NCI-H187 treated with DMSO at 0.1 percent for 48 hours (cell line): Measurements from ENCODE around the gene RYK.
A peak's percentile ranks its signal among the peaks of the same experiment; 100 is the strongest.
"Not testable (repeated sequence)": the region's sequence is repeated elsewhere in the genome, so short reads cannot be mapped to it uniquely, and the experiment has no call there.

Experiments
- DNase-seq: peaks from one replicate; lab custom pipeline; 2025; lab: John Stamatoyannopoulos, UW

Gene RYK

DNA sequence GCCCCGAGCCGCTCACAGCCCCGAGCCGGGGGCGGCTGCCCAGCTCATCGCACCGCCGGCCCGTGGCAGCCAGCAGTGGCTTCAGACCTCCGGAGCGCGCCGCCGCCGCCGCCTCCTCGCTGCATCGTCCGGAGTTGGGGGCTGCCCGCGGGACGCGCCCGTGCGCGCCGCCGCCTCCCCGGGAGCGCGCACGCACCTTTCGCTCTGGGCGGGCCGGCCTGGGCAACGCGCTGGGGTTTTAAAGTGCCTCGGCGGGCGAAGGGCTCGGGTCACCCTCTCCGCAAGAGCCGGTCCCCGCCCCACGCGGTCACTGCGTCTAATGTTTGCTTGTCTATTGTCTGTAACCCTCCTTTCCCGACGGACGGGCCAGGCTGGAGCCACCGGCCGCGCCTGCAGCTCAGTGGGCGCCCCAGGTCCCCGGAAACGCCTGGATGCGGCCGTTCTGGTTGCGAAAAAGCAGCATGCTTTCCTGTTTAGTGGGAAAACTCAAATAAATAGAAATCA, at the start of gene RYK:
Gene RYK (minus strand): TSS at position 143 of the 504 bp plus-strand sequence. CDS start 205 bp downstream, outside the sequence.
- peak; percentile 10 for DNase-seq

DNA sequence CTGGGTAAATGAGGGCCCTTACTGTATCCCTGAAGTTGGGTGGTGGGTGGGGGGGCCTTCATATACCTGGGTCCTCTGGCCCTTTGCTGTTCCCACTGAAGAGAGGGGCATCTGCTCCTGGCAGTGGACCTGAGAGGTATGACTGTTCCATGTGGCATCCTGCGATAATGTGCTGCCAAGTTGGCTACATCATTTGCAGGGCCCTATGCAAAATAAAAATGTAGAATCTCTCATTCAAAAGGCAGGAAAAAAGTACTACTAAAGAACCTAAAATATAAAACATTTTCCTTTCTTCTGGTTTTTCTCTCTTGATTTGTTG, 49.2 kb upstream of the RYK start:
- no peak for DNase-seq

DNA sequence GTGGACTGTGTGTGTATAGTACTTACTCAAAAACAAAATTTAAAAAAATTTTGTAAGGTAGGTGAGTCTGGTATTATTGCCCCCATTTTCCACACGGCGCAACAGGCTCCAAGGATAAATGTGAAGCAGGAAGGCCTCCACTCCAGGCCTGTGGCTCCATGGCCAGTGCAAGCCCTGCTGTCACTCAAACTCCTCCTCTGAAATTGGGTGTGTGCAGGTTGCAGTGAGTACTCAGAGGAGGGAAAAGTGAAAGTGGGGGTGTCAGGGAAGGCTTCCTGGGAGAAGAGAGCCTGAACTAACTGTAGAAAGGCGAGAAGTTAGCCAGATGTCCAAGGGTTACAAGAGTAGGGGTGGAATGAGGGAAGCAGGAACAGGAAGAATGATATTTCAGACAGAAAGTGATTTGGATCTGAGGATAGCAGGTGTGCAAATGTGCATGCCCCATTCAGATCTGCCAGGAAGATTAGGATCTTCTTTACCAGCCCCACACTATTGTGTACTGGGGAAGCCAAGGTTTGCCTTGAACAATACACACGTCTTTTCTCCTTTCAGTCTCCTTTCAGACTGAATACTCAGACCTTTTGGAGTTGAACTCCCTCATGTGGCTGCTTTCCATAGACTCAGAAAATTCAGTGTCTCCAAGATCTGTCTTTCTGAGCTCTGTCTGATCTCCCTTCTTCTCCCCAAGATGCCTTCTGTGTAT, 48.7 kb upstream of the RYK start:
- DNase-seq = no peak

DNA sequence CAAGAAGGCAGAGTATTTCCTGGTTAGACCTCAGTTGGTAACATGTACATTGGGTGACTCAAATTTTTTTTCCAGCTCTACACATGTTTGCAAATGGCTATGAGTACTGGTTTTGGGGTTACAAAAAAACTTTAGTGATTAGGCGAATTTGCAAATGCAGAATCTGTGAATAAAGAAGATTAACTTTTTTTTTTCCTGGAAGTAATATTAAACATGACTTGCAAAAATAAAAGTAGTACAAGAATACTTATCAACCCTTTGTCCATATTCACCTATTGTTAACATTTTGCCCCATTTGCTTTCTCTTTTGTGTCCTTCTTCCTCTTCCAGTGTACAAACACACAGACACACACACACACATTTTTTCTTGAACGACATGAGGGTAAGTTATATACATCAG, 47.6 kb upstream of the RYK start:
- no peak for DNase-seq

DNA sequence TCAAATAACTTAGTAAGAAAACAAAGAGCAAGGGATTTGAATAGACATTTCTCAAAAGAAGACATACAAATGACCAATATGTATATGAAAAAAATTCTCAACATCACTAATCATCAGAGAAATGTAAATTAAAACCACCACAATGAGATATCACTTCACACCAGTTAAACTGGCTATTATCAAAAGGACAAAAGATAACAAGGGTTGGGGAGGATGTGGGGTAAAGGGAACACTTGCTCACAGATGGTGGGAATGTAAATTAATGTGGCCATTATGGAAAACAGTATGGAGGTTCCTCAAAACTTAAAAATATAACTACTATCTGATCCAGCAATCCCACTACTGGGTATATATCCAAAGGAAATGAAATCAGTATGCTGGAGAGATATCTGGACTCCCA, 46.0 kb upstream of the RYK start:
- no peak for DNase-seq

DNA sequence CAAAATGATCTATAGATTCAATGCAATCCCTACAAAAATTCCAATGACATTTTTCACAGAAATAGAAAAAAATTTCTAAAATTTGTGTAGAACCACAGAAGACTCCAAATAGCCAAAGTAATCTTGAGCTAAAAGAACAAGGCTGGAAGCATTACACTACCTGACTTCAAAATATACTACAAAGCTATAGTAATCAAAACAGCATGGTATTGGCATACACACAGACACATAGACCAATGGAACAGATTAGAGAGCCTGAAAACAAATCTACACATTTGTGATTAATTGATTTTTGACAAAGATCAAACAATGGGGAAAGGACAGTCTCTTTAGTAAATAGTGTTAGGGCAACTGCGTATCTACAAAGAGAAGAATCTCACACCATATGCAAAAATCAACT, 45.3 kb upstream of the RYK start:
- no peak for DNase-seq

DNA sequence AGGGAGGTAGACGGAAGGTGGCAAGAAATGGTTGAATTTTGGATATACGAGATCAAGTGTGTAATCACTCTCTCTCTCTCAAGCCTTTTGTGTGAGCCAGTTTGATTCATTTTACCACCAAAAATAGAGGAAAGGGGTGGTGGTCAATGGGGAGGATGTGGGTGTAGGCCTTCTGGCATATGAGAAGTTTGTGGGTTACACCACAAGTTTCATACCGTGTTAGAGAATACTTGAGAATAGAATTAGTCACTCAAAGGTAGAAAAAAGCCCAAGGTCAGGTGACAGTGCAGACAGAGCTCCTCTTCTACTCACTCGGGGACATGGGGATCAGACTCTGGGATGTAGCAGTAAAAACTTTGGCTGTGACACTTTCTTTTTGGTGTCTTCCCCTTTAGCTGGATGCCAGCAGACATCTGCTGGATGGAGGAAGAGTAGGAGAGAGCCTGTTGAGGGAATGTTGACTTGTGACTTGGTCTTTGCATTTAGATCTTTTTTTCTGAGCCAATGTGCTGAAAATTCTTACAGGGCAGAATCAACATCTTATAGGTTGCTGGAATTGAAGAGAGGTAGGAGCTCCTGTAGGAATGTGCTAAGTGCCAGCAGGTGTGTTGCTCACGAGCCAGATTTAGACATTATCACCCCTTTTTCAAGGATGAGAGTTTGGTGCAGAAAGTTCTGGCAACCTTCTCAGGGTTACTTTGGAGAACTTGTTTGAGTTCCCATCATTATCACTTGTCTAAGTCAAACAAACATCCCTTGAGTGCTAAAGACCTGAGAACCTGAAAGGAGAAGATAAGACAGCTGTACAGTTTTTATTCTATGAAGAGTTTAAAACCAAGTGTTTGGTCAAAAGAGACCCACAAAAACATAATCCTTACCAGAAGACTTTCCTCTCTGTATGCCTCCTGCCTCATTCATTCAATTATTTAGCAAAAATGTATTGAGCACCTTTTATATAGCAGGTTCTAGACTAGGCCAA, 43.9 kb upstream of the RYK start:
- DNase-seq = no peak

DNA sequence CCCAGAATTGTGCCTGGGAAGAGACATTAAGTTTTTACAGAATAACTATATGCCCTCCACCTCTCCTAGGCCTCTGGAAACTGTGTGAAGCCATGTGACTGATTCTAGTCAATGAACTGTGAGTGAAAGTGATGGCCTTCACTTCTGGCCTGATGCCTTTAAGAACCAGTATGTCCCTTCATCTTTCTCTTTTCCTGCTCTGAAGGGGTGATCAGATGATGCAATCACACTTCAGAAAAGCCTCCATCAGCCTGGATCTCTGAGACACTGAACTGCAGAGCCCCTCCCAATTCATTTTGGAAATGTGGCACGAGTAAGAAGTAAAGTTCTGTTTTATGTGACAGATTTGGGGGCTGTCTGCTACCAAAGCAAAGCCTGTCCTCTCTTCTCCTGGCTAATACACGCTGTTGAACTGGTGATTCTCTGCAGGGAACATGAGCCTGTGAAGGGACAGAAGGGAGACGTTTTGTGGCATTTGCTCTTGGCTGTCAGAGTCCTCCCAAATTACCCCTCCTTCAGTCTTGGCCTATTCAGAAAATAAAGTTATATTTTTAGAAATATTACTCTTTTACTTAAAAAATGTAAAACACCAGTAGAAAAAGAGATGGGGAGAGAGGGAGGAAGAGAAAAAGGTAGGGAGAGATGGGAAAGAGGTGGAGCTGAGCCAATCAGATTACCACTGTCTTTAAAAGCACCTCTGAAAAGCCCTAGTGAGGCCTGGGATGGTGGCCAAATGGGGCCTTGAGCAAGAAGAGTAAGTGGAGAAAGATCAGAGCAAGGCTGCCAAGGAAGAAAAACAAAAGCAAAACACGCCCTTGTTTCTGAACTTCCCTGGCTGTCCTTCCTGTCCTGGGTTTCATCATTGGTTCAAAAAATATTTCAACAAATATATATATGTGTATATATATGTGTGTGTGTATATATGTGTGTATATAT, 40.9 kb upstream of the RYK start:
- DNase-seq = no peak

DNA sequence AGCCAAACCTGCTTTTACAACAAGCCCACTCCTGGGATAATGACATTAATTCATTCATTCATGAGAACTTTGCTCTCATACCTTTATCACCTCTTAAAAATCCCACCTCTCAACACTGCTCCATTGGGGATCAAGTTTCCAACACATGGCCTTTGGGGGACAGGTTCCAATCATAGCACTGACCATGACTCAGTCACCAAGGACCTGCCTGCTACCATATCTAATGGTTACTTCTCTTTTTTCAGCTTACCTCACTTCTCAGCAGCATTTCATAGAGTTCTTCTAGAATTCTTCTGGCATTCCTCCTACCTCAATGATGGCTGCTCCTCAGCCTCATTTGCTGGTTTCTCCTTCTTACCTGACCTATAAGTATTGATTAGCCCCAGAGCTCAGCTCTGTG, 36.9 kb upstream of the RYK start:
- DNase-seq = no peak

DNA sequence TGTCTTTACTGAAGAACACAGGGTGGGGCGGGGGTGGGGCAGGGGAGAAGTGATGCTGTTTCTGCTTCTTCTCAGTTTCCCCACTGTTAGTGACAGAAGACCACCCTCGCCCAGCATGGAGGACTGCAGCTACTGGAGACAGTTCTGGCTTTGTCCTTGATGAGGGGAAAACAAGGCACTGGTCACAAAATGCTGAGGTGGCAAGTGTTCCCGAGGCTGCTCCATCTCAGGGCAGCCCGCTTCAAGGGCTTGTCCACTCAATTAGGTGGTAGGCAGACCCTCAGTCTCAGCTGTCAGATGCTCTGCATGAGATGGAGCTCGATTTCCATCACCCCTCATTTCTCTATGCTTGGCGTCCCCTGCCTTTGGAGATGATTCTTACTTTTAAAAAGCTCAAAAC, 33.8 kb upstream of the RYK start:
- no peak for DNase-seq

DNA sequence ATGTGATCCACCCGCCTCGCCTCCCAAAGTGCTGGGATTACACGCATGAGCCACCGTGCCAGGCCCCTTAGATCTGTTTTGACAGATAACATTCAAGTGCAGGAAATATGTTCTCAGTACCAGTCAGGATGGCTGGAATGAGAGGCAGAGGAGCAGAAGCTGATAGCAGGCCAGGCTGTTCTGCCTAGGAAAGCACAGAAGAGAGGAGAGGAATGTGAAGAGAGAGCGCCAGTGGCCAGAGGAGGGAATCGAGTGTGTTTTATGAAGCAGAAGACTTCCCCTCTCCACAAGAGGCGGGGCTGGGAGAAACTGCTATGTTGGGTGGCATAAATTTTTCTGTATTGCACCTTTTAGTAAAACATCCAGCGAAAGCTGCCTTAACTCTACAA, 32.0 kb upstream of the RYK start:
- no peak for DNase-seq

DNA sequence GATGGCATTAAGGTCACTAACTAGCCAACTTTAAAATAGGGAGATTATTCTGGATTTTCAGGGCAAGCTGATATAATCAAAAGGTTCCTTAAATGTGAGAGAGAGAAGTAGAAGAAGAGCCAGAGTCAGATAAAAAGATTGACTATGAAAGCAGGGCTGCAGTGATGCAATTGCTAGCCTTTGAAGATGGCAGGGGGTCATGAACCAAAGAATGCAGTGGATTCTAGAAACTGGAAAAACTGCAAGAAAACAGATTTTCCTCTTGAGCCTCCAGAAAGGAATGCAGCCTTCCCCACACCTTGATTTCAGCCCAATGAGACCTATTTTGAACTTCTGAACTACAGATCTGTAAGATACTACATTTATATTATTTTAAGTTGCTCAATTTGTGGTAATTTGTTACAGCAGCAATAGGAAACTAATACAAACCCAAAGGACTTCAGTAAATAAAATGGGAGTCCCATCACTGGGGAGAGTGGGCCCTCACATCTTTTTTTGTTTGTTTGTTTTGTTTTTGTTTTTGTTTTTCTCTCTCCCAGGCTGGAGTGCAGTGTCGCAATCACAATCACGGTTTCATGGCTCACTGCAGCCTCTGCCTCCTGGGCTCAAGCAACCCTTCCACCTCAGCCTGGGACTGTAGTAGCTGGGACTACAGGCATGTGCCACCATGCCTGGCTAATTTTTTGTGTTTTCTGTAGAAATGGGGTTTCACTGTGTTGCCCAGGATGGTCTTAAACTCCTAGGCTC, 31.4 kb upstream of the RYK start:
- no peak for DNase-seq

DNA sequence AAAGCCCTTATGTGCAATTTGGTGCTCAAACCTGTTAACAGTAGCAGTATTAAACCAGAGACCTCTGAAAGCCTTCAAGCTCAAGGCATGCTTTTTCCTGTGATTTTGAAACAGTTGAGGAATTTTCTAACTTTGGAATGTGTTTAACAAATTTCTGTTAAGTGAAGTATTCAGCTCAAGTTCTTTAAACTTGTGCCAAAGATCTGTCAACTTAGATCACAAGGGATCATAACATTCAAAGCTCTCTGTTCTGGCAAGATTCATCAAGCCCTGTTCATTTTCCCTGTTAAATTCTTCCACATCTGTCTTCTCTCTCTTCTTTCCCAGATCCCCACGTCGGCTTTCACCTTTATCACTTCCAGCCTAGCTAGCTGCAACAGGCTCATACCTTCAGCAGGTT, 28.8 kb upstream of the RYK start:
- DNase-seq = no peak

DNA sequence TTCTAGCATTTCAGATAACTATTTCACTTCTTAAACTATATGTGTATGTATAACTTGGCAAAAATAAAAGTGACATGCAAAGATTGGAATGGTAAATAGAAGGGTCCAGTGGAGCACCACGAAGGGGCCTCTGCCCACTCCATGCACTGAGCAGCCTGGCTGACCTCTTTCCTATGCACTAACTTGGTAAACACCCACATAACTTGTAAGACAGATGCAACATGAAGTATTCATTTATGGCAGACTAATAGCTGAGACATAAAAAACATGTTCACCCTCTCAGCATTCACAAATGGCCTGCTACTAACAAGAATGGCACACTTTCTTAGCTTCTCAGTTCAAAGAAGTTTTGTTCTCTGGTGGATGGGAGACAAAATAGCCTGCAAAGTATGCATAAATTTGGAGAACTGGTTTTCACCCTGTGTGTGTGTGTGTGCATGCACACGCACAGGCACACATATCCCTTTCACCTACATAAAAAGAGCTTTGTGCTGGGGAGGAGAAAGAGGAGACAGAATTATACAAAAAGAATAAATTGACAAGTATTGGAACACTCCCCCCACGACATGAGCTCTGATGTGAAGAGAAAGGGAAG, 26.5 kb upstream of the RYK start:
- no peak for DNase-seq

DNA sequence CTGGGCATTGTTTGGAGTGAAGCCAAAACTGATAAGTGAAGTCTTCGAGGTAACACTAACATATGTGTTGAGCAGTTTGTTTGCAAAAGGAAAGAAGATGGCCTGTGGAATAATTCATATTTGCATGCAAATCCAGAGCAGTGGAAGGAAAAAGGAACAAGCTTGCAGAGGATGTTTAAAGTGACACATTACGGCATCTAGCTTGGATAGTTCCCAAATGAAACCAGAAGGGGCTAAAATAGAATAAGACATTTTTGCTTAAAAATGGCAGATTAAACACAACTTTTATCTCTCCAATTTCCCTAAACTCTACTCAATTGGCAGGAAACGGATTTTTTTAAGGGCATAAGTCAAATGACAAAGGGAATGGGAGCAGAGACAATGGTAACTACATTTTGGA, 25.4 kb upstream of the RYK start:
- DNase-seq = no peak

DNA sequence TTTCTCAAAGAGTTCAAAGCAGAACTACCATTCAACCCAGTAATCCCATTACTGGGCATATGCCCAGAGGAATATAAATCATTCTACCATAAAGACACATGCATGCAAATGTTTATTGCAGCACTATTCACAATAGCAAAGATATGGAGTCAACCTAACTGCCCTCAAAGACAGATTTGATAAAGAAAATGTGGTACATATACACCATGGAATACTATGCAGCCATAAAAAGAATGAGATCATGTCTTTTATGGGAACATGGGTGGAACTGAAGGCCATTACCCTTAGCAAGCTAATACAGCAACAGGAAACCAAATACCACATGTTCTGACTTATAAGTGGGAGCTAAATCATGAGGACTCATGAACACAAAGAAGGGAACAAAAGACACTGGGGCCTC, 24.5 kb upstream of the RYK start:
- not testable (repeated sequence) for DNase-seq

DNA sequence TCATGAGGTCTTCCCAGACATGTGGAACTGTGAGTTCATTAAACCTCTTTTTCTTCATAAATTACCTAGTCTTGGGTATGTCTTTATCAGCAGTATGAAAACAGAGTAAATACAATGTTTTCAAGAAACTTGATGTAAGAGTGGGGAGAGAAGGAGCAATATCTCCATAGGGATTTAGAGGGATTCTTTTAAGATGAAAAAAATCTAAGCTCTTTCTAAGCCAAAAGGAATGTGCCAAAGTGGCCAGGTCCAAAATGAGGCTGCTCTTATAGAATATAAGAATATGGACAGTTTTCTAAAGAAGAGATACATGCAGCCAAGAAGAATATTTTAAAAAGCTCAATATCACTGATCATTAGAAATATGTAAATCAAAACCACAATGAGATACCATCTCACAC, 23.9 kb upstream of the RYK start:
- no peak for DNase-seq

DNA sequence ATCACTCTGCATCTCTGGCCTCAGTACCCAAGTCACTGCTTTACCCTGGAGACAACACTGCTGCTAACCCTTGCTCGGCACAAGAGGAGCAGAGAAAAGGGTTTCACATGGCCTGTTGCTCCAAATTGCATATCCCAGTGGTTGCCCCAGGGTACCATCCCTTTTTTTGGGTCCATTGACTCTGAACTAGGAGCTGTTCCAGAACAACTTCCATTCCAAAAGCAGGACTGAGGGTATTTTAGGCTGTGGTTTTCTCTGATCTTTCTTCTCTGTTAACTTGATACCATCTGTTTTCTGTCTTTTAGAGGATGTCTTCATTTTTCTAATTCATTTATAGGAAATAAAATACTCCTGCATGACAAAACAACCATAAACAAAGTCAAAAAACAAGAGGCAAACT, 17.3 kb upstream of the RYK start:
- no peak for DNase-seq

DNA sequence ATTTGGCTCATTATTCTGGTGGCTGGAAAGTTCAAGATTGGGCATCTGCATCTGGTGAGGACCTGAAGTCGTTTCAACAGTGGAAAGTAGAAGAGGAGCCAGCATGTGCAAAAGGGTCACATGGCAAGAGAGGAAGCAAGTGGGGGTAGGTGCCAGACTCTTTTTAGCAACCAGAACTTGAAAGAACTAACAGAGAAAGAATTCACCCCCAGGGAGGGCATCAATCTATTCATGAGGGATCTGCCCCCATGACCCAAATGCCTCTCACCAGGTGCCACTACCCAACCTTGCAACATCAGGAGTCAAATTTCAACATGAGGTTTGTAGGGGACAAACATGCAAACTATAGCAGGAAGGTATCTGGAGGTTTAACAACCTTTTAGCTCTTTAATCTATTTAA, 10.3 kb upstream of the RYK start:
- DNase-seq = no peak

DNA sequence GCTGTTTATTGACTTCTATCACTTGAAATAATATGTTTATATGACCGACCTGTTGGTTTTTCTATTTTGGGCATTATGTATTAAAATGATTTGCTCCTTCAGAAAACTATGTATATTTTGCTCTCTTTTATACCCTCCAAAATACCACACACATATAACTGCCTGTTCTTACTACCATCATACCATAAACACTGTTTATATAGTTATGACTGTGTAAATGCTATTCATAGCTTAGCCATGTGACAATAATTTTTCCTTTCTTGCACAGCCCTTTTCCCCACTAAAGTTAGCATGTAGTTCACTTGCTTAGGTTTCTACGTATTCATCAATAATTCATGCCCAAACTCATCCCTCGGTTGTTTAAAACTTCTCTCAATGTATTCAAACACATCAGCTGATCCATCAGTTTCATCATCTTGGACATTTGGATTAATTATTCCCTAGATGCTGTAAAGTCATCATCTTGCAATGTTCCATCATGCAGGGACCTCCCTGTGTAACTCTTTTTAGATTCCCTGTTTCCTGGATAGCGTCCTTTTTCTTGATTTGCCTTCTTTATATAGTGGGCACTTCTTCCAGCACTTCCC, 8.2 kb upstream of the RYK start:
- DNase-seq = no peak

DNA sequence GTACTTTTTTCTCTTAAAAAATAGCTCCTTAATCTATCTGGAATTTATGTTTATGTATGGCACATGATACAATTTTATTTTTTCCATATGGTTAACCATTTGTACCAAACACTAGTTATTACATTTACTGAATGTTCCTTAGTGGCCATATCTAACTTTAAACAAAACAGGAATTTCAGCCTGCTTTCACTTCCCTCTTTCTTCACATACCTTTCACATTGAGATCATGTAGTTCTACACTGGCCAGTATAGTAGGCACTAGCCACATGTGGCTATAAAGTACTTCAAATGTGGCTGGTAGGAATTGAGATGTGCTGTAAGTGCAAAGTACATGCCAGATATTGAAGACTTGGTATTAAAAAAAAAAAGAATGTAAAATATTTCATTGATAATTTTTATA, 4.7 kb upstream of the RYK start:
- no peak for DNase-seq
